Measurements from ENCODE around the gene AFF3.
"Not testable (repeated sequence)": the region's sequence is repeated elsewhere in the genome, so short reads cannot be mapped to it uniquely, and the experiment has no call there.

AFF3 gene

DNA sequence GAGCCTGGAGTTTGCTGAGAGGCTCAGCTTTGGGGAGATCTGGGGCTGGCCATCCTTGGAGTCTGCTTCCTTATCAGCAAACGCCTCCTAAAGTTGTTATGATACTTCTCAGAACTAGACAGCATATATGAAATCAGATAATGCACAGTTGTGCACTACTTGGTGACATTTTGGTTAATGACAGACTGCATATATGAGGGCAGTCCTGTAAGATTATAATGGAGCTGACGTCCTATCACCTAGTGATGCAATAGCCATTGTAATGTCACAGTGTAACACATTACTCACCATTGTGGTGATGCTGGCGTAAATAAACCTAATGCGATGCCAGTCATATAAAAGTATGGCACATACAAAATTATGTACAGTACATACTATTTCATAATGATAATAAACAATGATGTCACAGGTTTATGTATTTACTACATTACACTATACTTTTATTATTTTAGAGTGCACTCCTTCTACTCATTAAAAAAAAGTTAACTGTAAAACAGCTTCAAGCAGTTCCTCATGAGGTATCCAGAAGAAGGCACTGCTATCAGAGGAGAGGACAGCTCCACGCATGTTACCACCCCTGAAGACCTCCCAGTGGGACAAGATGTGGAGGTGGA lies 354.5 kb downstream of the AFF3 start:
- no peak for DNase-seq (ENCODE audit: low read depth in 2 of 2)

DNA sequence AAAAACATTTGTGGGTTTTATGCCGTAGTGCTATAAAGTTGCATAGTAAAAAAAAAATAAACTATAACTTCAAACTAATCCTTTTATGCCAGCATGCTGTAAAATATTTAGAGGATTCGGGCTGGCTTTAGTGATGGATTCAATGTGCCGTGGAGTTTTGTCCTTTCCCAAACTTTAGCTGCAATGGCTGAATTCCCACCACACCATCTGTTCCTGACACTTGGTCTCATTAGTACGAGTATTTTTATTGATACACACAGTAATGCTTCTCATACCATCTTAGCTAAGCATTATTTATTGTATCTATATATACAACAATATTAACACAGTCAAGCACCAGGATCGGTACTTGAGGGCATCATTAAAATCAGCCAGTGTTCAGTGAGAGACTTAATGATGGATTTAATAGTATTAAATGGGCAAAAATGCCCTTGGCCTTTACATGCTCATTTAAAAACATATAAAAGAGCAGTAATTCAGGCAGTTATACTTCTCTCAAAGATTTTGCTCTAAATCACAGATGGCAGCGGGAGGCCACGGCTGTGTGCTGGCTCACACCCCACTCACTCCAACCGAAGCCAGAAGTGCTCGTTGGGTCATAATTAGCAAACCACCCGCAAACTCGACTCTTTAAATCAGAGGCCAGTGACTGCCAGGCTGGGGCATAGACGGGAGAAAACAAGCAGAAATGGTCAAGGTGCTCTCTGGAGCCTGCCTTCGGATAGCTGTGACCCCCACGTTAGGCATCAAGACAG lies 355.6 kb downstream of the AFF3 start:
- no peak for DNase-seq (ENCODE audit: low read depth in 2 of 2)

DNA sequence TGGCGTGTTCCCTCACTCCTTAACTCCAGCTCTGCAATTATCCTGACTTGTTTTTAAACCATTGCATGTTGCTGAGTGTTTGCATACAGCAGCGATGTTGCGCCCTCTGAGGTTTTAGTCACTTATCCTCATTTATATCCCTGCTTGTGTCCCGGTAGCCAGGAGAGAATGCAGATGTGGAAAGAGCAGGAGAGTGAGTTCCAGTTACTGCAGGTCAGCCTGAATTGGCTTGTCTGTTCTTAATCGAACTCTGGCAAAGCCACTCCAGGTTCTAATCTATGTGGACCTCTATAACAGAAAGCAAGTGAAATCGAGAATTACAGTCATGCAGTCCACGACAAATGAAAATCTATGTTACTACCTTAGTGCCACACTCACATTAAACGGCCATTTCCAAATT lies 357.4 kb downstream of the AFF3 start:
- no peak for DNase-seq (ENCODE audit: low read depth in 2 of 2)

DNA sequence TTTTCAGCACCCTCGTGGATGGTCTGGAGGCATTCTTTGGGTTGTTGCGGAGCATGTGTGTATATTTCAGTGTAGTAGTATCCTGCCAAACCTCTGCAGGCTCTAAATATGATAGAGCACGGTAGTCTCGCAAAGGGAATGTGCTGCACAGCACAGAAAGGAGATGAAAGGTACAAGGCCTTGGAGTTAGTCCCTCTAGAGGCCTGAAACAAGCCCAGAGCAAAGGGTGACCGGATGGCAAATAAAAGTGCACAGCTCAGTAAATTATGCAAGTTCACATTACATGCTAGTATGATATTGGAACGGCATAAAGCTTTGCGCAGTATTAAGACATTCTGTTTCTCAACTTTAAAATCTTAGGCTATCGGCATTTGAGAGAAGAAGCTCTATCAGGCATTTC lies 358.1 kb downstream of the AFF3 start:
- no peak for DNase-seq (ENCODE audit: low read depth in 2 of 2)

DNA sequence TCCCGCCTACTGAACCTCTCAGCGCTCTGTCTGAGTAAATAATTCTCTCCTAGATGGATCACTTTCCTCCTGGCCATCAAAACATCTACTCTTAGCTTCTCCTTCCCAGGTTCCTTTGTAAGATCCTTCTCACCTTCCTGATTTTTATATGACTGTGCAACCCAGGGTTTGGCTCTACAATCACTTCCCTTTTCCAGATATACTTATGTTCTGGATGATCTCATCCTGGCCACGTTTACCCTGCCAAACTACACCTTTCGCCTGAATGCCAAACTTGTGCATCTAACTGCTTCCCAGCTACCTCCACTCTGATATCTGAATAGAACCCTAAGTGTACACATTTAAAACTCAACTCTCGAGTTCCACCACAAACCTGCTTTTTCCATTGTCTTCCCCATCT lies 362.1 kb downstream of the AFF3 start:
- DNase-seq (ENCODE audit: low read depth in 2 of 2), result no peak

DNA sequence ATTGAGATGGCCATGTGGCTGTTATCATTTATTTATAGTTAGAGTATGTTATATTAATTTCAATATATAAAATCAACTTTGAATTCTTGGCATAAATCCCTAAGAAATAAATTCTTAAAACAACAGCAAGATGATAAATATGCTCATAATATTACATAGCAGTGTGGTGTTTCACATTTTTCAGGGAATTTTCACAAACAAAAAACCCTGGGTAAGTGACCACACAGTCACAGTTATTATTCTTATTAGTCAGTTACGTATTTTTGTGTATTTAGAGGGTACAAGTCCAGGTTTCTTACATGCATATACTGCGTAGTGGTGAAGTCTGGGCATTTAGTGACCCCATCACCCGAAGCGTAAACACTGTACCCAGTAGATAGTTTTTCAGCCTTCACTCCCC lies 363.1 kb downstream of the AFF3 start:
- no peak for DNase-seq (ENCODE audit: low read depth in 2 of 2)

DNA sequence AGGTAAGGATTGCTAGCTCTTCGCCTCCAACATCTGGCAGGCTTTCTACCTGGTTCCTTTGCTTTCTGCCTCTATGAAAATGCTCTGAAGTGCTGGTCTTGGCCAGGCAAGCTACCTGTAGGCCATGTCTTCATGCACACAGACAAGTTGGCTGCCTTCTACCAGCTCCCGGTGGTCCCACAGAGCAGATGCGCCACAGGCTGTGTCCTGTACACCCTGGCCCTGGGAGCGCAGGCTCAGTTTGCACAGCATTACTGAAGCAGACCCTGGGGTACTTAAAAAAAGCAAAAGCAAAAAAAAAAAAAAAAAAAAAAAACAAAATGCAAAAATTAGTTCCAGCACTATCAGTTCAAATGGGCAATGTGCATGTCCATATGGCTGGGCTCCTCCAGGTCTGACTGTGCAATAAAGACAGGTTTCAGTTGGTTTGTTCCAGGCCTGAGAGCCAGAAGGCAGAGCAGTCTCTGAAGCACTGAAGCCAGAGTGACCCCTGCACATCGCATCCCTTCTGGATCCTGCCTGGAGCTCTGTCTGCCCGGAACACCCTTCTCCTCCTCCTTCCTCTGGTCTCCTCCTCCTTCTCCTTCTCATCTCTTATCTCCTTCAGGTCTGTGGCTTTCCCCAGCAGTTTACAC lies 364.6 kb downstream of the AFF3 start:
- DNase-seq (ENCODE audit: low read depth in 2 of 2), result no peak

DNA sequence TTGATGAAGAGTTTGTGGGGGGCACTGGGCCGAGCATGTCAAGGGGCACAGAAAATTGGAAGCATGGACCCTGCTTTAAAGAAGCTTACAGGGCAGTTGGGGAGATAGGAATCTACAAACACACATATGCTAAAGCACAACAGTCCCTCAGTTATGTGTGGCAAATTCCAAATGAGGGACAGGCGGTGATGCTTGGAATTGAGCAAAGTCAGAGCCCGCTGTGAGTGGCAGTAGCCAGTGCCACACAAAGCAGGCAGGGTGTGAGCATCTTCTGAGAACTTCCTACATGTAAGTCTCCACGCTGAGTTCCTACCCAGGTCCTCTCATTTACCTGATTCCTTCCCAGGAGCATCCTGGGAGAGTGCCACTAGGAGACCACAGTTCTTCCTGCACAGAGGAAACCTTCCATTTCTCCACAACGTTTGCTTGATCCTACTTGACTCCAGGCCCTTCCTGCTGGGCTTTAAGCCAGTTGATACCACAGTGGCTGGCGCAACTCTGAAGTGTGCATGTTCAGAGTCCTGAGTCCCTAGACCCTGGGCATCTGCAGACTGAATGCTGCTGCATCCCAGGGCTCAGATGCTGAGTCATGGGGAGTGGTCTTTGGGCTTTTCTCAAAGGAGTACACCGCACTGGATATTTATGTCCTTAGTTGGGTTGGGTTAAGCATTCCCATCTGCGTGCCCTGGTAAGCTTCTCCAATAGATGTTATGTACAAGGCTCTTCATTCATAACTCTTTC lies 365.3 kb downstream of the AFF3 start:
- no peak for DNase-seq (ENCODE audit: low read depth in 2 of 2)

DNA sequence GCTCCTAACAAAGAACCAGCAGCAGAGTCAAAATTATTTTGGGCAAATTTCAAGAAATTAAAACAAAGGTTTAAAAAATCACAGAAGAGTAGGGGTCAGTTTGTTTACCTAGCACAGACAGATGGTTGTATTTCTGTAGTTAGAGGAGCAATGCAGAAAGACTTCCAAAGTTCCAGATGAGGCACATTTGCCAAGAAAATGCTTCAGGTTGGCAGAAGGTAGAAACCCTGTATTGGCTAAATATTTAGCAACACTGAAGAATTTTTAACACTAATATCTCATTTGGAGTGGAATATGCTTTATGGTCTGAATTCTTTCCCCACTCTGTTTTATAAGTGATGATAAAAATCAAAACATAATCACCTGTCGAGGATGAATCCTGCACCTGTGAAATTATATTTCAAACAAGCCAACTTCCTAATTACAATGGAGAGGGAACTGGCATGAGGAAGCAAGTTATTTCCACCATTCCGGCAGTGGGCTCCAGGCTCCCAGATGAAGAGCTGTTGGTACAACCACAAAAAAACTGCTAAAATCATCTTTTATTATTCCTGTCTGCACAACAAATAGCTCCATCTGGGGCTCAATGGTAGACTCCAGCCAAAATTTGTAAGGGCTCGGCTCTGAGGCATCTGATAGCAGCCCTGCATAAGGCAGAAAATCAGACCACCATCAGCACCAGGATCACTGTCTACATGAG lies 366.0 kb downstream of the AFF3 start:
- no peak for DNase-seq (ENCODE audit: low read depth in 2 of 2)

DNA sequence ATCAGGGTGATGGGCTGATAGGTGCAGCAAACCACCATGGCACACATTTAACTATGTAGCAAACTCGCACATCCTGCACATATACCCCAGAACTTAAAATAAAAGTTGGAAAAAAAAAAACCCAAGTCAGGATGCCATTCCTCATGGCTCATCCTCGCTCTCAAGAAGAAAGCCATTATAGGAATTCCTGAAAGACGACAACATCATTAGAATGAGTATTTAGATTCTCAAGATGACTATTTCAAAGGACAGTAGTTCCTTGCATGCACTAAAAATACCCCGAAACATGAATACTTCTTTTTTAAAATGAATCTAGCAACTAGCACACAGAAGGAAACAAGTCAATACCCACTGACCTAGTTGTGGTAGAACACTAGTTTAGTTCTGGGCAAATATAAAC lies 366.8 kb downstream of the AFF3 start:
- no peak for DNase-seq (ENCODE audit: low read depth in 2 of 2)

DNA sequence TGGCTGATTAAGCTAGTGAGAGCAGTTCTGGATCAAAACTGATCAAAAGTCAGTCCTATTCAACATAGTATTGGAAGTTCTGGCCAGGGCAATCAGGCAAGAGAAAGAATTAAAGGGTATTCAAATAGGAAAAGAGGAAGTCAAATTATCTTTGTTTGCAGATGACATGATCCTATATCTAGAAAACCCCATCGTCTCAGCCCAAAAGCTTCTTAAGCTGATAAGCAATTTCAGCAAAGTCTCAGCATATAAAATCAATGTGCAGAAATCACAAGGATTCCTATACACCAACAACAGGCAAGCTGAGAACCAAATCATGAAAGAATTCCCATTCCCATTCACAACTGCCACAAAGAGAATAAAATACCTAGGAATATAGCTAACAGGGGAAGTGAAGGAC lies 368.7 kb downstream of the AFF3 start:
- not testable (repeated sequence) for DNase-seq (ENCODE audit: low read depth in 2 of 2)

DNA sequence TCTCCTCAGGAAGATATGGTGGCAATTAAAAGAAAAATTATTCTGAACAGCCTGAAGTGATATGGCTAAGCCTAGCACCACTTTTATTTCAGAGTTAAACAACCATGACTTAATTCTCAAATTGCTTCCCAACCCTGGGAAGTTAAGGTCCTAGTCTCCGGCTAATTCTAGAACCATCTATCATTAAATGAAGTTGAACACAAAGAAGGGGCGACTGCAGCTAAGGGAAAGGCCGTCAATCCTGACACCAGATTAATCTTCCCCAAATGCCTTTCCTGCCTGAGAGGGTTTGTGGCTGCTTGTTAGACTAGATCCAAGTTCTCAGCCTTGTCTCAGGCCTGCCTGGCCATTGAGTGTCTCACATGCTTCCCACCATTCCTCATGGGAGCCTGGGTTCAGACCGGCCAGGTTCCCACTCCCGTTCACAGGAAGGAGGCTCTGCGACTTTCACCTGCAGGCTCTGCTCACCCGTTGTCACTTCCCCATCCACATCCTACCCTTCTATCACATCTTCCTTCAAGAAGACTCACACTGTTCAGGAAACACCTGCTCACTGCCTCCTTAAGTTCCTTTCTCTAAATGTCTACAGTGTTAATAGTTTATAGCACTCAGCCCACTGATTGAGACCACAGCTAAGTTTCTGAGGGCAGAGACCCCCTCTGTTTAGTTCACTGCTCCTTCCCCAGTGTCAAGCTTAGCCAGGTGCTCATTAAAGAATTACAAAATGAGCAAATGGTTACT lies 369.6 kb downstream of the AFF3 start:
- no peak for DNase-seq (ENCODE audit: low read depth in 2 of 2)

DNA sequence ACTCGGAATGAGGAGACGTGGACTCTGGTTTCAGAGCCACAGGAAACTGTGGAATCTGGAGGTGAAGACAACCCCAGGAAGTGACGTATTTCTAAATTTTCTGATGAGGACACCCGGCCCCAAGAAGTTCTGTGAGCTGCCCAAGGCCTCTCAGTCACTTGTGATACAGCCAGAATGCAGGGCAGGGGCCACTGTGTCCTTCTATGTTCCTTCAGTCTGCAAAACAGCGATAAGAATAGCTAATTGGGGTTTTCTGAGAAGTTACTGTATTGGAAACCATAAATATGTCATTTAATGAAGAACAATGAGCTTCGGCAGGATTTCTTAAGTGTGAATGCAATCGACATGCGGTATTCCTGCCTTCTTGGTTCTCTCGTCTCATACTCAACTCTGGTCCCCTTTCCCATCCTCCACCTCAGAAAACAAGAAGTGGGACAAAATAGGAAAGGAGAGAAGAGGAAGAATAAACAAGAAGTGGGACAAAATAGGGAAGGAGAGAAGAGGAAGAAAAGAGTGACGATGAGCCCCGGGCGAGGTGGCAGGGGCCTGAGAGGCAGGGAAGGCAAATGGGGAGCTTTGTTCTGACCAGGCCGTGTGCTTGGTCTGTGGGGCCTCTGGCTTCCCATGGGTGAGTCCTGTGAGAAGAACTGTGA lies 370.6 kb downstream of the AFF3 start:
- DNase-seq (ENCODE audit: low read depth in 2 of 2), result no peak

DNA sequence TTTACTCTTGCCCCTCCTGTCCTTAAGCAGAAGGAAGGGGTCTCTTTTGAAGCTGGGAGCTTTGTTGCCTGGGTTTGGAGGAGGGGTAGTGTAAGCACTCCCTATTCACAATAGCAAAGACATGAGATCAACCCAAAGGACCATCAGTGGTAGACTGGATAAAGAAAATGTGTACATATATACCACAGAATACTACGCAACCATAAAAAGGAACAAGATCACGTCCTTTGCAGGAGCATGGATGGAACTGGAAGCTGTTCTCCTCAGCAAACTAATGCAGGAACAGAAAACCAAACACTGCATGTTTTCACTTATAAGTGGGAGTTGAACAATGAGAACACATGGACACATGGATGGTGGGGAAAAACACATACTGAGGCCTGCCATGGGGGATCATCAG lies 371.5 kb downstream of the AFF3 start:
- DNase-seq (ENCODE audit: low read depth in 2 of 2), result no peak

DNA sequence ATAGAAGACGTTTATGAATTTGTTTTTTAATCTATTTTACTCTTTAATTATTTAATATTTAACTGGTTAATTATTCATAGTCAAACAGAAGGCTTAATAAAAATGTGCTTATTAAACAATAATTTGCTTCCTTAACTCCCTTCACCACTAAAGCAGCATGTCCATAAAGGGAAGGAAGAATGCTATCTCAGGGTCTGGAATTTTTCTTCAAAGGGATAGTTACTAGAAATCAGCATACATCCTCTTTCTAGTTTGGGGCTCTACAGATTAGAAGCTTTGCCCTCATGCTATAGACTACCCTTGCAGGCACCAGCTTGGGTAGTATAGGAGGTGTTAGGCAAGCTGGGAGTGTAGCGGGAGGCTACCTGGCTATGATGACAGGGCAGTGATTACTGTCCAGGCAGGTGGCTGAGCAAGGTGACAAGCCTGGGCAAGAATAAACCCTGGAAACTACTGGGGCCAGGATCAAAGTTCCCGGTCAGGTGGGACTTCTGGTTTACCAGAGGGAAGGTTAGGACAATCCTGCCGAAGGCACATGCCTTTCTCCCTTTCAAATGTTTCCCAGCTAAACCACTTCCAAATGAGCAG lies 376.6 kb downstream of the AFF3 start:
- DNase-seq (ENCODE audit: low read depth in 2 of 2), result no peak

DNA sequence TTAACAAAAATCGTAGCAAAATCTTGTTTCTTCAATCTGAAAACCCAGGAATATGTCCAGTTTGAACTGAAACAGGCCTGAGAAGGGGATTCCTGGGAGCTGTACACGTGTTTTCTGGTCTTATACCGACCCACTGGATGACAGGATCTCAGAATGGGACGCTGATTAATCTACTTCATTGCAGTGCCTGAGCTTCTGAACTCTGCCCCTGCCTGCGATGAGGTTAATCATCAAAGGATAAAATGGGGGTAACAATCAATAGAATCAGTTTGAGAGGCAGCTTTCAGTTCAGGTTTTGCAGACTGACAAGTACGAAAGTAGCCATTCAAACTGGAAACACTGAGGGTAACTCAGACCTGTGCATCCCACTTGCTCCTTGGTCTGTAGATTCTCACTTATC lies 378.6 kb downstream of the AFF3 start:
- no peak for DNase-seq (ENCODE audit: low read depth in 2 of 2)

DNA sequence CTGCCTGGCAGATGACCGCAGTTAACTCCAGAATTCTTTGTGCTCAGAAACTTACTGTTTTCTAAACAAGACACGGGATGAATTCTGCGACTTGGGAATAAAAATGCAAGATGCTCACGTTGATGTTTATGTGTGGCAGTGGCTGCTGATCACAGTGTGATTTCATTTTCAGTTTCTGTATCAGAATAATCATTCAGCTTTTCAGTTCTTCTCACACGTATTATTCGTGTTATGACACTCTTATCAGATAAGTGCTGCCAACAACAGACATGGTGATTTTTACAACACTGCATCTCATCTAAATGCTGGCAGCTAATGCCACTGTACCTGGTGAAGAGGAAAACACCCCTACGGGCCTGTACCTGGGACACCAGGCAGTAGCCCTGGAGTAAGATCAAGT lies 379.7 kb downstream of the AFF3 start:
- no peak for DNase-seq (ENCODE audit: low read depth in 2 of 2)

DNA sequence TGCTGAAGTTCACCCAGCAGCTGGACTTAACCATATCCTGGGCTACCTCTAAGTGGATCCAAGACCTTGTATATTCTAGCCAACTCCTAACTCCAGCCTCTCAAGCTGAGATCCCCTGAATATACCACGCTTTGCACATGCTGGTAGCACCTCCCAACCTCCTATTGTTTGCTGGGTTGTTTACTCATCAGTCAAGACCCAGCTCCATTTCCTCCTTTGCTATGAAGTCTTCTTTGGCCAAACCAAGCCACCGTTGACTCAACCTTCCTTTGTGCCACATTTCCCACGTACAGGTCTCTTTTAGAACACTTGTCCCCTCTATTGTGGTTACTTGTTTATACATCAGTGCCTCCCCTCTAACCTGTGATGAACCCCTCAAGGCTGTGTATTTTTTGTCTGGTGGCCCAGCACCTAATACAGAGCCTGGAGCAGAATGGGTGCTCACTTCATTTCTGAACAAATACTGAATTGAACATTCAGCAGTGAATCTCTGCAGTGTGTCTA lies 384.7 kb downstream of the AFF3 start:
- no peak for DNase-seq (ENCODE audit: low read depth in 2 of 2)

DNA sequence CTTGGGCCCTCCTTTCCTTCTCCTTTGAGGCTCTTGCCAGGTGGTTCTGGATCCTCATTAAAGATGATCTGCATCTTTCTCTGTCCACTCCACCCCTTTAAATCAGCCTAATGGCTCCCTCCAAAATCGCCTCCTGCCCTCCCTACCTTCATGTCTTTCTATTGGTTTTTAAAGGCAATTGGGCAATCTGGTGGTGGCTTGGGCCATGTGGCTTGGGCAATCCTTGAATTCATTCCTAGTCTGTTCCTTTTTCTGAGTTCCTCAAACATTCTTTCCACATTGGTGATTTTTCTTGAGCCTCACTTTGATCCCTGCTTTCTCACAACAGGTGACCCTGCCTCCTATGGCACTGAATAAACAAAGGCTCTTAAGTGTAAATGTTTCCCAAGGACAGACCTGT lies 386.3 kb downstream of the AFF3 start:
- no peak for DNase-seq (ENCODE audit: low read depth in 2 of 2)

DNA sequence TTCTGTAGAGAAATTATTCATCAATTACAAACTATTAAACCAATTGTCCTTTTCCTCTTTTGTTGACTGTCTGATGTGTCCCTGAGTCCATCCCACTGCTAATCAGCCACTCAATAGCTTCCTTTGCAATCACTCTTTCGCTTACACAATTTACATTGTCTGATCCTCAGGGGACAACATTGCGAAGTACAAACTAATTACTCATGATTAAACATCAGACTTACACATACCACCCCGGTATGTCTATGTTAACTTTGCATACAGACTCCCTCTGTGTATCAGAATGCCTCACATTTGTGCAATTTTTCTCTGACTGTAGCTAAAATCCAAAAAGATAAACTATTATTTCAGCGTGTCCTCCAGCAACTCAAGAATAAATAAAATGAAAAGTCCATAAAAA lies 388.2 kb downstream of the AFF3 start:
- DNase-seq (ENCODE audit: low read depth in 2 of 2), result no peak

Data from stimulated activated CD4-positive, alpha-beta T cell treated with anti-CD3 and anti-CD28 coated beads, Interleukin-4, amount 100 ng/mL, for 48 hours (primary cell).